A549 (cell line): ENCODE measurements around the gene PPP1R12C. TPM values are rescaled to one million over a fixed set of nuclear protein-coding genes. Genes with fewer than 3 reads are reported as not detected.

Experiments
- ATAC-seq, 2 experiments: fragments of 200-7000 bp in 1 of 2; fragments of >200 bp in 1 of 2; cut with Nextera tagmentation in 1 of 2; cut with Tn5 transposase in 1 of 2; 3 replicates each; pipeline versions ENCODE4 v1.8.0 to v1.9.1; 2018 to 2020; ENCODE audit warnings: mild to moderate bottlenecking in 1 of 2, moderate library complexity in 1 of 2
- CTCF ChIA-PET: fragments of 300-600 bp; sonication (Branson Sonifier 250); formaldehyde crosslinking; extraction: SDS; loops from one replicate; lab custom pipeline; 2021; ENCODE audit warnings: antibody characterized with exemption, inconsistent platforms; lab: Yijun Ruan, JAX
- POLR2A ChIA-PET: fragments of 350-600 bp; formaldehyde crosslinking; extraction: SDS; loops from one replicate; lab custom pipeline; 2021; ENCODE audit warnings: antibody characterized with exemption, inconsistent platforms; lab: Yijun Ruan, JAX
- DNase-seq, 2 experiments: peaks; one replicate each; pipeline versions ENCODE4 v3.0.0 to v3.0.0-alpha.2; 2011 to 2016; ENCODE audit warnings: low read depth in 1 of 2, low spot score in 1 of 2
- FAIRE-seq: peaks from 2 replicates; lab custom pipeline; 2011; peaks lifted over from hg19 to GRCh38; lab: Jason Lieb, UNC
- H3K27ac ChIP-seq, 2 experiments: fragments of >200 bp; sonication (Bioruptor Twin); formaldehyde crosslinking; 3 replicates each; pipeline ENCODE4 v1.5.1; 2016 to 2017
- H3K4me1 ChIP-seq: fragments of >200 bp; sonication (Bioruptor Twin); formaldehyde crosslinking; 3 replicates; pipeline ENCODE4 v1.6.1; 2016
- H3K4me2 ChIP-seq: fragments of >200 bp; sonication (Bioruptor Twin); formaldehyde crosslinking; 3 replicates; pipeline ENCODE4 v1.6.1; 2016
- H3K4me3 ChIP-seq: fragments of >200 bp; sonication (Bioruptor Twin); formaldehyde crosslinking; 3 replicates; pipeline ENCODE4 v1.5.1; 2016
- H3K9me3 ChIP-seq: fragments of >200 bp; sonication (Bioruptor Twin); formaldehyde crosslinking; 3 replicates; pipeline ENCODE4 v1.6.1; 2016
- ATOH8 ChIP-seq: fragments of 250-450 bp; sonication (Bioruptor Pico); IDR thresholded peaks from 2 replicates; pipeline ENCODE4 v1.5.0; 2020; ENCODE audit warnings: low read depth, mild to moderate bottlenecking, moderate library complexity
- BHLHE40 ChIP-seq: IDR thresholded peaks from 2 replicates; pipeline ENCODE4 v1.6.1; 2012; ENCODE audit warnings: low read depth, low read length, inconsistent platforms
- CHD2 ChIP-seq: fragments of 150-350 bp; IDR thresholded peaks from 2 replicates; pipeline ENCODE4 v1.6.1; 2014; ENCODE audit warnings: low read length; ENCODE audit not compliant: partially characterized antibody
- E2F6 ChIP-seq: IDR thresholded peaks from 2 replicates; pipeline ENCODE4 v1.6.1; 2012; ENCODE audit warnings: low read depth, borderline replicate concordance
- EHF ChIP-seq: fragments of 250-450 bp; sonication (Bioruptor Pico); IDR thresholded peaks from 2 replicates; pipeline ENCODE4 v1.5.0; 2020; ENCODE audit warnings: mild to moderate bottlenecking
- EP300 ChIP-seq, 2 experiments: fragments of >200 bp; sonication (Bioruptor Twin); formaldehyde crosslinking; IDR thresholded peaks; 2 replicates in 1 of 2; 3 replicates in 1 of 2; pipeline ENCODE4 v1.6.1; 2016 to 2017
- FOXS1 ChIP-seq: fragments of 250-450 bp; sonication (Bioruptor Pico); IDR thresholded peaks from 2 replicates; pipeline ENCODE4 v1.5.0; 2020; ENCODE audit warnings: mild to moderate bottlenecking, moderate library complexity
- GATA3 ChIP-seq: IDR thresholded peaks from 2 replicates; pipeline ENCODE4 v1.6.1; 2012; ENCODE audit warnings: borderline replicate concordance
- HES2 ChIP-seq: fragments of >200 bp; sonication (Bioruptor Twin); formaldehyde crosslinking; IDR thresholded peaks from 2 replicates; pipeline ENCODE4 v1.6.1; 2016
- HEYL ChIP-seq: fragments of 250-450 bp; sonication (Bioruptor Pico); IDR thresholded peaks from 2 replicates; pipeline ENCODE4 v1.8.0; 2021; ENCODE audit warnings: mild to moderate bottlenecking, moderate library complexity
- HMGXB4 ChIP-seq: fragments of 250-450 bp; sonication (Bioruptor Pico); IDR thresholded peaks from 2 replicates; pipeline ENCODE4 v1.5.0; 2021; ENCODE audit warnings: mild to moderate bottlenecking, moderate library complexity, borderline replicate concordance
- HOXB5 ChIP-seq: fragments of 250-450 bp; sonication (Bioruptor Pico); IDR thresholded peaks from 2 replicates; pipeline ENCODE4 v1.5.0; 2020; ENCODE audit warnings: mild to moderate bottlenecking, moderate library complexity
- JUN ChIP-seq, 2 experiments: fragments of >200 bp; sonication (Bioruptor Twin); formaldehyde crosslinking; IDR thresholded peaks; 2 replicates in 1 of 2; 3 replicates in 1 of 2; pipeline ENCODE4 v1.6.1; 2016 to 2017
- MAZ ChIP-seq: fragments of 150-350 bp; IDR thresholded peaks from 2 replicates; pipeline ENCODE4 v1.6.1; 2014; ENCODE audit warnings: antibody characterized with exemption, low read depth, low read length, borderline replicate concordance
- MYC ChIP-seq: IDR thresholded peaks from 2 replicates; pipeline ENCODE4 v1.6.1; 2012; ENCODE audit warnings: mild to moderate bottlenecking, inconsistent platforms, low read length, improper control_type of control experiment, borderline replicate concordance
- NFE2L2 ChIP-seq: fragments of 150-350 bp; conservative IDR thresholded peaks from 2 replicates; pipeline ENCODE4 v1.6.1; 2014; ENCODE audit warnings: low read length
- RARB ChIP-seq: fragments of 250-450 bp; sonication (Bioruptor Pico); IDR thresholded peaks from 2 replicates; pipeline ENCODE4 v1.8.0; 2021; ENCODE audit warnings: mild to moderate bottlenecking, moderate library complexity
- SMC3 ChIP-seq: fragments of >200 bp; sonication (Bioruptor Twin); formaldehyde crosslinking; IDR thresholded peaks from 3 replicates; pipeline ENCODE4 v1.6.1; 2018; ENCODE audit warnings: inconsistent platforms
- SREBF2 ChIP-seq: fragments of 450-650 bp; IDR thresholded peaks from 2 replicates; pipeline ENCODE4 v1.6.1; 2014; ENCODE audit warnings: mild to moderate bottlenecking, moderate library complexity
- TFCP2L1 ChIP-seq: fragments of 250-450 bp; sonication (Bioruptor Pico); IDR thresholded peaks from 2 replicates; pipeline ENCODE4 v1.5.0; 2021; ENCODE audit warnings: mild to moderate bottlenecking
- TP53 ChIP-seq: fragments of 250-450 bp; sonication (Bioruptor Pico); IDR thresholded peaks from 2 replicates; pipeline ENCODE4 v1.5.0; 2021; ENCODE audit warnings: mild to moderate bottlenecking, moderate library complexity
- ZFP36 ChIP-seq: fragments of 450-650 bp; IDR thresholded peaks from 2 replicates; pipeline ENCODE4 v1.6.1; 2014; ENCODE audit warnings: borderline replicate concordance; ENCODE audit not compliant: partially characterized antibody
- WGBS: methylation state at CpG from one replicate; pipeline ENCODE4 v1.1.6; 2017; ENCODE audit errors: missing lambda C conversion rate; 5-methylcytosine and 5-hydroxymethylcytosine counted together
- polyA plus RNA-seq, 4 experiments: library from polyadenylated mRNA; depleted of rRNA in 3 of 4; stranded (reverse); fragments of >200 nt; fragmentation: RNase III in 1 of 4; extraction: RNeasy Plus Mini Kit Qiagen cat#74134 plus additional on column Dnase treatment in 1 of 4; gene quantifications; 2 replicates in 3 of 4; 3 replicates in 1 of 4; pipeline ENCODE4 v1.2.3, GENCODE V29; 2011 to 2017

PPP1R12C gene
- polyA plus RNA-seq, 2 of the 4 experiments (the other 2 are of a cell fraction), result 22.0 to 70.3 TPM

- peak overlapping the region; percentile 87 for H3K4me2 ChIP-seq
- WGBS, result 88% methylated on average over 19 of the region's 19 CpGs
- peak overlapping the region in 1 of 2 experiments; percentile 87; a peak in 4 of 6 replicates for H3K27ac ChIP-seq
- DNase-seq (no peak), ATAC-seq (no peak)
- no peaks in the 10 kb centered on the region for H3K9me3 ChIP-seq
- ChIA-PET CTCF (interaction anchor here (0.8 to 2.9 kb wide), 5 partner anchors 9 to 31 kb away, joined by 3 to 17 read pairs (median 4); no protein-coding TSS in a partner anchor), POLR2A (interaction anchor here (0.6 to 1.5 kb wide), 7 partner anchors 9 to 382 kb away, joined by 3 to 6 read pairs (median 4); partner anchors contain the start of gene ISOC2)
- peak overlapping the region; percentile 43 for H3K4me3 ChIP-seq
- TF ChIP-seq ATOH8 (CRISPR knock-in tag) (no peak), ZFP36 (peak; percentile 97)
- TF ChIP-seq, all 56 proteins: peak for 1
- no peak for FAIRE-seq
- H3K4me1 ChIP-seq, result no peaks in the 10 kb centered on the region
These were observed 37.9 kb downstream of the PPP1R12C start for GRCh38 chr19:55079400-55080038.

- no peak for FAIRE-seq
- no peak overlapping the region for H3K27ac ChIP-seq
- no peak overlapping the region for H3K4me2 ChIP-seq
- ChIA-PET POLR2A (no interaction called here), CTCF (interaction anchor here (1.9 to 2.9 kb wide), 3 partner anchors 9 to 11 kb away, joined by 4 to 17 read pairs (median 10); no protein-coding TSS in a partner anchor)
- H3K9me3 ChIP-seq, result no peaks in the 10 kb centered on the region
- no peak overlapping the region for H3K4me3 ChIP-seq
- no peak for ATAC-seq
- no peak for DNase-seq
- 87% methylated on average over 5 of the region's 5 CpGs for WGBS
- no peak for TF ChIP-seq SMC3
- TF ChIP-seq CHD2, result no peak
- no peak for TF ChIP-seq JUN (IDR thresholded peaks at IDR 0.05)
- TF ChIP-seq HES2, result no peak
- no peak for TF ChIP-seq TFCP2L1 (CRISPR knock-in tag)
- no peak for TF ChIP-seq TP53 (CRISPR knock-in tag)
- H3K4me1 ChIP-seq, result no peaks in the 10 kb centered on the region
These were observed 38.4 kb downstream of the PPP1R12C start for GRCh38 chr19:55078996-55079395.

GRCh38 chr19:55077106-55077505 lies 40.3 kb downstream of the PPP1R12C start:
- no peak for DNase-seq
- no peak overlapping the region for H3K27ac ChIP-seq
- no peak for FAIRE-seq
- ChIA-PET POLR2A (interaction anchor here (1.4 kb wide), 1 partner anchor 182 kb away, joined by 4 read pairs; the partner anchor contains the start of gene PPP6R1), CTCF (interaction anchor here (0.6 to 8.3 kb wide), 2 partner anchors 11 to 599 kb away, joined by 3 to 77 read pairs; no protein-coding TSS in a partner anchor)
- ATAC-seq, result no peak
- no peak overlapping the region for H3K4me3 ChIP-seq
- H3K4me1 ChIP-seq, result no peaks in the 10 kb centered on the region
- no peak overlapping the region for H3K4me2 ChIP-seq
- no peak for TF ChIP-seq NFE2L2
- TF ChIP-seq HEYL, result no peak
- no peak for TF ChIP-seq EP300 (IDR thresholded peaks at IDR 0.05)
- TF ChIP-seq RARB (CRISPR knock-in tag), result no peak
- no peak for TF ChIP-seq CHD2
- no peak for TF ChIP-seq SMC3
- WGBS, result 79% methylated on average over 2 of the region's 2 CpGs
- no peaks in the 10 kb centered on the region for H3K9me3 ChIP-seq

- FAIRE-seq (no peak), ATAC-seq (0 out of 6 replicates have a peak, but pooled peaks of 1 of the 2 experiments have one; percentile 1), DNase-seq (no peak)
- H3K4me3 ChIP-seq, result no peak overlapping the region
- no peaks in the 10 kb centered on the region for H3K9me3 ChIP-seq
- TF ChIP-seq TFCP2L1 (CRISPR knock-in tag), result no peak
- no peak for TF ChIP-seq JUN (IDR thresholded peaks at IDR 0.05)
- no peak for TF ChIP-seq MAZ
- TF ChIP-seq EP300 (IDR thresholded peaks at IDR 0.05), result no peak
- no peak for TF ChIP-seq E2F6
- no peak for TF ChIP-seq HOXB5
- TF ChIP-seq EHF, result no peak
- no peak for TF ChIP-seq BHLHE40
- TF ChIP-seq MYC, result no peak
- TF ChIP-seq SREBF2, result no peak
- no peak for TF ChIP-seq GATA3
- no peak for TF ChIP-seq SMC3
- no peak for TF ChIP-seq FOXS1 (CRISPR knock-in tag)
- no peak for TF ChIP-seq HMGXB4
- TF ChIP-seq CHD2, result no peak
- H3K4me2 ChIP-seq, result no peak overlapping the region
- peaks cover 5% of the 10 kb centered on the region for H3K4me1 ChIP-seq
- 77% methylated on average over 5 of the region's 12 CpGs for WGBS
- H3K27ac ChIP-seq, result 0 out of 6 replicates have a peak overlapping the region, but pooled peaks of 1 of the 2 experiments have one; percentile 11
- ChIA-PET POLR2A (interaction anchor here (1.4 kb wide), 1 partner anchor 183 kb away, joined by 4 read pairs; the partner anchor contains the start of gene PPP6R1), CTCF (interaction anchor here (0.6 to 8.3 kb wide), 3 partner anchors 9 to 598 kb away, joined by 3 to 77 read pairs (median 3); no protein-coding TSS in a partner anchor)
These were observed 41.1 kb downstream of the PPP1R12C start for GRCh38 chr19:55076321-55076720.
